ENCODE data around the gene FXYD6.

The FXYD6 gene

GRCh38 chr11:117901601-117902000, 25.1 kb upstream of the FXYD6 start:
- TF ChIP-seq CTCF (conservative IDR thresholded peaks at IDR 0.05; ENCODE audit: low read depth) = no peak
- DNase-seq (ENCODE audit: low spot score) = no peak
- POLR2A ChIA-PET (ENCODE audit: low non-redundant PET) = no interaction called here
- CTCF ChIA-PET = interaction anchor here (1.1 kb wide), 1 partner anchor 45 kb away, joined by 5 read pairs; no protein-coding TSS in a partner anchor
- H3K27ac ChIP-seq = no peak overlapping the region

GRCh38 chr11:117900720-117901440, 24.4 kb upstream of the FXYD6 start:
- TF ChIP-seq CTCF (conservative IDR thresholded peaks at IDR 0.05; ENCODE audit: low read depth) = no peak
- no peak overlapping the region for H3K27ac ChIP-seq
- POLR2A ChIA-PET (ENCODE audit: low non-redundant PET) = interaction anchor here (0.5 kb wide), 1 partner anchor 43 kb away, joined by 3 read pairs; no protein-coding TSS in a partner anchor
- CTCF ChIA-PET = no interaction called here
- peak; percentile 30 for DNase-seq (ENCODE audit: low spot score)

GRCh38 chr11:117900121-117900648, 23.7 kb upstream of the FXYD6 start:
- TF ChIP-seq CTCF (conservative IDR thresholded peaks at IDR 0.05; ENCODE audit: low read depth) = no peak
- ChIA-PET POLR2A (ENCODE audit: low non-redundant PET) (interaction anchor here (0.5 to 0.6 kb wide), 2 partner anchors 17 to 42 kb away, joined by 3 read pairs; no protein-coding TSS in a partner anchor), CTCF (no interaction called here)
- DNase-seq (ENCODE audit: low spot score) = no peak
- no peak overlapping the region for H3K27ac ChIP-seq

GRCh38 chr11:117898059-117898458, 21.6 kb upstream of the FXYD6 start:
- ChIA-PET CTCF (interaction anchor here (0.6 kb wide), 1 partner anchor 189 kb away, joined by 5 read pairs; the partner anchor contains the start of gene SMIM35), POLR2A (ENCODE audit: low non-redundant PET) (no interaction called here)
- no peak for DNase-seq (ENCODE audit: low spot score)
- TF ChIP-seq CTCF (conservative IDR thresholded peaks at IDR 0.05; ENCODE audit: low read depth) = no peak
- no peak overlapping the region for H3K27ac ChIP-seq

- no peak for DNase-seq (ENCODE audit: low spot score)
- ChIA-PET CTCF (interaction anchor here (0.6 kb wide), 1 partner anchor 162 kb away, joined by 4 read pairs; no protein-coding TSS in a partner anchor), POLR2A (ENCODE audit: low non-redundant PET) (no interaction called here)
- no peak overlapping the region for H3K27ac ChIP-seq
- TF ChIP-seq CTCF (conservative IDR thresholded peaks at IDR 0.05; ENCODE audit: low read depth) = no peak
Observed at GRCh38 chr11:117892651-117893050, 16.2 kb upstream of the FXYD6 start.

- no peak overlapping the region for H3K27ac ChIP-seq
- TF ChIP-seq CTCF (conservative IDR thresholded peaks at IDR 0.05; ENCODE audit: low read depth) = no peak
- CTCF ChIA-PET = no interaction called here
- no peak for DNase-seq (ENCODE audit: low spot score)
- POLR2A ChIA-PET (ENCODE audit: low non-redundant PET) = no interaction called here
Observed at GRCh38 chr11:117891362-117891761, 14.9 kb upstream of the FXYD6 start.

Measured in RWPE1 (cell line).